DOHH2 (cell line): ENCODE results near the gene PAX7.

Source experiments
- H3F3A ChIP-seq: fragments of 200-600 bp; sonication (generic), shearing (Covaris generic); 2 replicates; pipeline ENCODE4 v1.6.0; 2016; ENCODE audit warnings: antibody characterized with exemption, mild to moderate bottlenecking; ENCODE audit not compliant: control insufficient read depth, insufficient read depth
- H3K27ac ChIP-seq: fragments of 200-600 bp; sonication (generic); 2 replicates; pipeline ENCODE4 v1.5.1; 2014; ENCODE audit warnings: low read depth, mild to moderate bottlenecking, low read length, moderate library complexity
- H3K27me3 ChIP-seq: fragments of 200-600 bp; sonication (generic); 2 replicates; pipeline ENCODE4 v1.6.1; 2014; ENCODE audit warnings: mild to moderate bottlenecking, low read length, mixed read lengths; ENCODE audit not compliant: control insufficient read depth
- H3K36me3 ChIP-seq: fragments of 200-600 bp; sonication (generic); 2 replicates; pipeline ENCODE4 v1.6.1; 2014; ENCODE audit warnings: mild to moderate bottlenecking, low read length, moderate library complexity, mixed read lengths; ENCODE audit not compliant: control insufficient read depth
- H3K4me1 ChIP-seq: fragments of 200-600 bp; sonication (generic); 2 replicates; pipeline ENCODE4 v1.6.1; 2014; ENCODE audit warnings: mild to moderate bottlenecking, low read length, mixed read lengths; ENCODE audit not compliant: control insufficient read depth
- H3K4me2 ChIP-seq: fragments of 200-600 bp; sonication (generic); 2 replicates; pipeline ENCODE4 v1.6.0; 2014; ENCODE audit warnings: mild to moderate bottlenecking, low read length, moderate library complexity
- H3K4me3 ChIP-seq: fragments of 200-600 bp; sonication (generic); 2 replicates; pipeline ENCODE4 v1.5.1; 2014; ENCODE audit warnings: mild to moderate bottlenecking, low read length, mixed read lengths
- H3K79me2 ChIP-seq: fragments of 200-600 bp; sonication (generic); 2 replicates; pipeline ENCODE4 v1.6.1; 2014; ENCODE audit warnings: mild to moderate bottlenecking, low read length, mixed read lengths; ENCODE audit not compliant: control insufficient read depth
- H3K9me2 ChIP-seq: fragments of 200-600 bp; sonication (generic); replicated peaks from 2 replicates; pipeline ENCODE4 v1.6.1; 2014; ENCODE audit warnings: mild to moderate bottlenecking, low read length, mixed read lengths; ENCODE audit not compliant: control insufficient read depth
- H3K9me3 ChIP-seq: fragments of 200-600 bp; sonication (generic); 2 replicates; pipeline ENCODE4 v1.6.1; 2014; ENCODE audit warnings: antibody characterized with exemption, low read length, mixed read lengths; ENCODE audit not compliant: control insufficient read depth, insufficient read depth
- H4K20me1 ChIP-seq: fragments of 200-600 bp; sonication (generic); 2 replicates; pipeline ENCODE4 v1.6.0; 2014; ENCODE audit warnings: low read depth, mild to moderate bottlenecking, antibody characterized with exemption, low read length, moderate library complexity; ENCODE audit not compliant: control insufficient read depth, insufficient read depth
- CTCF ChIP-seq: fragments of 200-600 bp; sonication (generic); IDR thresholded peaks from one replicate; pipeline ENCODE4 v1.5.1; 2014; ENCODE audit warnings: antibody characterized with exemption, mild to moderate bottlenecking, low read depth, low read length; ENCODE audit not compliant: poor library complexity, severe bottlenecking
- EZH2phosphoT487 ChIP-seq: fragments of 200-600 bp; sonication (generic); IDR thresholded peaks from 2 replicates; pipeline ENCODE4 v1.6.1; 2017; ENCODE audit warnings: borderline replicate concordance, mild to moderate bottlenecking, antibody characterized with exemption, low read length, moderate library complexity, mixed read lengths

PAX7 gene

DNA sequence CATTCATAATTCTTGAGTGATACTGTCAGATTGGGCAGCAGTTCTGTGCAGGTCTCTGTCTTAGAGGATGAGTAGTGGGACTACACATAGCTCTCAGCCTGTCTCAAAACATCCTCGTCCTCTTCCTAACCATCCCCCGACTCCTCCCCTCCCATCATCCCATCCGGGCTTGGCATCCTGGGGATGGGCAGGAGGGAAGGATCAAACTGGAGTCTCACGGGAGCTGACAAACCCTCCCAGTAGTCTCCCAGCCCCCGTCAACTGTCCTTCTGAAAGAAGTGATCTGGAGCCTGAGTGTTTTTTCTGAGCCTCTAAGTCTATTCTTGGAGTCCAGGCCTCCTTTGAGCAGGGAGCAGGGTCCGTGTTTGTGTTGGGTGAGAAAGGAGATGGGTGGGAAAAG, 102.0 kb downstream of the PAX7 start:
- Histone ChIP-seq H3K27me3 (peaks cover 2% of the 10 kb centered on the region; the same call in 1 of the 2 replicates), H3K36me3 (no peaks in the 10 kb centered on the region), H3K4me3 (no peak overlapping the region), H3K9me2 (no peaks in the 10 kb centered on the region), H3K9me3 (no peaks in the 10 kb centered on the region), H3K4me1 (no peaks in the 10 kb centered on the region), H3K4me2 (no peak overlapping the region), H3K79me2 (no peaks in the 10 kb centered on the region), H4K20me1 (no peaks in the 10 kb centered on the region), H3K27ac (no peak overlapping the region), H3F3A (no peaks in the 10 kb centered on the region)
- TF ChIP-seq CTCF (no peak), EZH2phosphoT487 (no peak)

- no peaks in the 10 kb centered on the region for H4K20me1 ChIP-seq
- no peak overlapping the region for H3K4me3 ChIP-seq
- H3F3A ChIP-seq = no peaks in the 10 kb centered on the region
- H3K4me2 ChIP-seq = no peak overlapping the region
- TF ChIP-seq CTCF = no peak
- TF ChIP-seq EZH2phosphoT487 = no peak
- H3K27me3 ChIP-seq = peaks cover 2% of the 10 kb centered on the region; the same call in 1 of the 2 replicates
- H3K9me3 ChIP-seq = no peaks in the 10 kb centered on the region
- H3K27ac ChIP-seq = no peak overlapping the region
- no peaks in the 10 kb centered on the region for H3K9me2 ChIP-seq
- H3K36me3 ChIP-seq = no peaks in the 10 kb centered on the region
- no peaks in the 10 kb centered on the region for H3K79me2 ChIP-seq
- no peaks in the 10 kb centered on the region for H3K4me1 ChIP-seq
These were observed 103.4 kb downstream of the PAX7 start for GRCh38 chr1:18734001-18734400.

- Histone ChIP-seq H3K79me2 (no peaks in the 10 kb centered on the region), H3K36me3 (no peaks in the 10 kb centered on the region), H3F3A (no peaks in the 10 kb centered on the region), H3K4me2 (no peak overlapping the region), H3K4me1 (no peaks in the 10 kb centered on the region), H3K9me2 (no peaks in the 10 kb centered on the region), H4K20me1 (no peaks in the 10 kb centered on the region), H3K27me3 (peaks cover 2% of the 10 kb centered on the region; the same call in 1 of the 2 replicates), H3K27ac (no peak overlapping the region), H3K4me3 (no peak overlapping the region), H3K9me3 (no peaks in the 10 kb centered on the region)
- no peak for TF ChIP-seq EZH2phosphoT487
- no peak for TF ChIP-seq CTCF
These were observed 104.0 kb downstream of the PAX7 start for GRCh38 chr1:18734461-18735223.
